ENCODE data around the gene USP14.
A peak's percentile ranks its signal among the peaks of the same experiment; 100 is the strongest.

The USP14 gene

DNA sequence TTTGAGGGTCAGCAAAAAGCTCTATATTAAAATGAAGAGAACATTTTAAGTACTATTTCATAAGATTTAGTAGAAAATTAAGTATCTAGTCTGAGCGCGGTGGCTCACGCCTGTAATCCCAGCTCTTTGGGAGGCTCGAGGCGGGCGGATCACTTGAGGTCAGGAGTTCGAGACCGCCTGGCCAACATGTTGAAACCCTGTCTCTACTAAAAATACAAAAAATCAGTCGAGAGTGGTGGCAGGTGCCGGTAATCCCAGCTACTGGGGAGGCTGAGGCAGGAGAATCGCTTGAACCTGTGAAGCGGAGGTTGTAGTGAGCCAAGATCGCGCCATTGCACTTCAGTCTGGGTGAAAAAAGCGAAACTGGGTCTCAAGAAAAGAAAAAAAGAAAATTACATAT is 1.6 kb downstream of the USP14 start:
- no peak for DNase-seq (ENCODE audit: low spot score)

DNA sequence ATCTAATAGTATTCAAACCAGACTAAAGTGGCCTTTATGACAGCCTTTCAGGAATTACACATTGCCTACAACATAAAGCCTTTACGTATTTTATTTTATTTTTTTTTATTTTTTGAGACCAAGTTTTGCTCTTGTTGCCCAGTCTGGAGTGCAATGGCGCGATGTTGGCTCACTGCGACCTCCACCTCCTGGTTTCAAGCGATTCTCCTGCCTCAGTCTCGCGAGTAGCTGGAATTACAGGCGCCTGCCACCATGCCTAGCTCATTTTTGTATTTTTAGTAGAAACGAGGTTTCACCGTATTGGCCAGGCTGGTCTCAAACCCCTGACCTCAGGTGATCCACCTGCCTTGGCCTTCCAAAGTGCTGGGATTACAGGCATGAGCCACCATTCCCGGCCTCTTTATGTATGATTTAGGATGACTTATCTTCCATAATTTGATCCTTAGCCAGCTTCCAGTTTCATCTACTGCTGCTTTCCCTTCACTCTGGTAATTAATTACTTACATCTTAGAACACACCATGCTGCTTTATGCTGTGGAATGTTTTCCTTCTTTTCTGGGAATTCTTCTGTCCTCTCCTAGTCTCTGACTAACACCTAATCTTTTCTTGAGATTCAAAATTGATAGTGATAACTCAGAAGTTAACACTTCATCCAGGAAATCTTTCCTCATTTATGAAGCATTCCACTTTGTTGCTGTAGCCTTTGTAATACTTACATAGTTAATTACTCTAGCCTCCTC is 2.6 kb downstream of the USP14 start:
- DNase-seq (ENCODE audit: low spot score), result no peak

DNA sequence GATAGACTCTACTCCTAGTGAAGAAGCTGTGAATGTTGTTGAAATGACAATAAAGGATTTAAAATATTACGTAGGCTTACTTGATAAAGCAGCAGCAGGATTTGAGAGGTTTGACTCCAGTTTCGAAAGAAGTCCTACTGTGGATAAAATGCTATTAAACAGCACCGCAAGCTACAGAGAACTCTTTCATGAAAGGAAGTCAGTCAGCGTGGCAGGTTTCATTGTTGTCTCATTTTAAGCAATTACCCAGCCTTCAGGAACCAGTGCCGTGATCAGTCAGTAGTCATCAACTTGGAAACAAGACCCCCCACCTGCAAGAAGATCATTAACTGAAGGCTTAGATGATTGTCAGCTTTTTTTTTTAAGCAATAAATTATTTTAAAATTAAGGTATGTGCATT is 14.0 kb downstream of the USP14 start:
- DNase-seq (ENCODE audit: low spot score), result no peak

DNA sequence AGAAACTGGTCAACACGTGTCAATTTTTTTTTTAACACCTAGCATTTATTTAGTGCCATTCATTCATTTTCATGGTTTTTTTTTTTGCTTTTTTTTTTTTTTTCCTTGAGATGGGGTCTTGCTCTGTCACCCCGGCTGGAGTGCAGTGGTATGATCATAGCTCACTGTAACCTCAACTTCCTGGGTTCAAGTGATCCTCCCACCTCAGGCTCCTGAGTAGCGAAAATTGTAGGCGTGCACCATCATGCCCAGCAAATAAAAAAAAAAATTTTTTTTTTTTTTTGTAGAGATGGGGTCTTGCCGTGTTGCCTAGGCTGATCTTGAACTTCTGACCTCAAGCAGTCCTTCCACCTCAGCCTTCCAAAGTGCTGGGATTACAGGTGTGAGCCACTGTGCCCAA is 21.1 kb downstream of the USP14 start:
- no peak for DNase-seq (ENCODE audit: low spot score)

DNA sequence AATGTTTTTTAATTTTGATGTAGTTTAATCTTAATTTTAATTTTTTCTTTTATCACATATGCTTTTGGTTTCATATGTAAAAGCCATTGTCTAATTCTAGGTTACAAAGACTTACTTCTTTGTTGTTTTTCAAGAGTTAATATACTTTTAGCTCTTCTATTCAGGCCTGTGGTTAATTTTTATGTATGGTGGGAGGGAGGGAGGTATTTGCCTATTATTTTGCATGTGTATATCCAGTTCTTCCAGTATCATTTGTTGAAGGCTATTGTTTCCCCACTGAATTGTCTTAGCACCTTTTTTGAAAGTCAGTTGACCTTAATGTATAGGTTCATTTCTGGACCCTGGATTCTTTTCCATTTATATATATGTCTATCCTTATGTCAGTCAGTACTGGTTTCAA is 23.4 kb downstream of the USP14 start:
- no peak for DNase-seq (ENCODE audit: low spot score)

DNA sequence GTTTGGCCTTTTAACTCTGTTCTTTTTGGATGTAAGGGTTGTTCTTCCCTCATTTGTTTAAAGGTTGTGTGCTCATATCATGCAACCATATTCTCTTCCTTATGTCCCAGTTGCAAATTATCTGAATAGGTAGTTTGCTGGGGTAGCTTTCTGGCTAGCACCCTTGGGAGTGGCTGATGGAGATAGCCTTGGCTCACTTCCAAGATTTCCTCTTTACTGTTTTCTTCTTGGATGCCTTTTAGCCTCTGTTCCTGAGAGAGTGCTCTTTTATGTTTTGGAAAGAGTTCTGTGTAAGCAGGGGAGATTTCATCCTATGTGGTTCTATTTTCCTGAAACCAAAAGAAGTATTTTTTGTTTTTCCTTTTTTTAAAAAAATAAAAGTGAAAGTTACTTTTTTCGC is 25.4 kb downstream of the USP14 start:
- DNase-seq (ENCODE audit: low spot score), result no peak

DNA sequence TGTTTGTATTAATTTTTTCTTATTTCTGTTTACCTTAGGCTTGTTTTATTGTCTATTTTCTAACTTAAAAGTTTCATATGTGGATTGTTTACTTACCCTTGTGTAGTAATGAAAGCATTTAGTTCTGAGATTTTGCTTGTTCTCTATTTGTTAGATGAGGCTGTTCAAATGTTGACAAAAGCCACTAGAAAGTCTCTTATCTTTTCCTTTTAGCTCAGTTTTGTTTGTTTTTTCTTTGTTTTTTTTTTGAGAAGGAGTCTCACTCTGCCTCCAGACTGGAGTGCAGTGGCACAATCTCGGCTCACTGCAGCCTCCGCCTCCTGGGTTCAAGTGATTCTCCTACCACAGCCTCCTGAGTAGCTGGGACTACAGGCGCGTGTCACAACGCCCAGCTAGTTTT is 30.9 kb downstream of the USP14 start:
- no peak for DNase-seq (ENCODE audit: low spot score)

DNA sequence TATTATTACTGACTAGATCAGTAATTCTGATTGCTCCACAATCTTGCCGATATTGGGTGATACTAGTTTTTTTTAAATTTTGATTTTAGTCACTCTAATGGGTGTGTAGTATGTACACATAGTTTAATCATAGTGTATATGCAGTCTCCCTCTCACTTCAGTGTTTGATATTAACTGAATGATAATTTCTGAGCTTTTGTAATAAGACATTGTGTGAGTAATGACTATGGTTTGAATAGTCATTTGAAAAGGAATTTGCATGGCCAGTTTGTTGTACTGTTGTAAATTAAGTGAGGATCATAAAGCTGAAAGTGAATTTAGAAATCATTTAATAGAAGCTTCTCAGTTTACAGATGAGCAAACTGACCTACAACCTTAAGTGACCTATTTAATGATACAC is 33.4 kb downstream of the USP14 start:
- no peak for DNase-seq (ENCODE audit: low spot score)

DNA sequence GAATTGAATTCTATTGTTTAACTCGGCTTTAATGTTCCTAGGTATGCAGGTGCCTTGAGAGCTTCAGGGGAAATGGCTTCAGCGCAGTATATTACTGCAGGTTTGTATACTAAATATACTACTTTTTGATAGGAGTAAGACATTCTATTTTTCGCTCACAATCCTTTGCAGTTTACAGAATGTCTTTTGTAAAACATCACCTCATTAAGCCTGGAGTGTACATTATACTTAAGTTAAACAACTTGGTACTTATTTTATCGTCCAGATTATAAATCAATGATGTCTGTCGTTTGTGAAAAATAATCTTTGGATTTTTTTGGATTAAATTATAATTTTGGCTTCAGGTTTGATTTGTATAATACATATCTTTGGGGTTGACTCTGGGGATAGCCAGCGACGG is 34.4 kb downstream of the USP14 start:
- no peak for DNase-seq (ENCODE audit: low spot score)

DNA sequence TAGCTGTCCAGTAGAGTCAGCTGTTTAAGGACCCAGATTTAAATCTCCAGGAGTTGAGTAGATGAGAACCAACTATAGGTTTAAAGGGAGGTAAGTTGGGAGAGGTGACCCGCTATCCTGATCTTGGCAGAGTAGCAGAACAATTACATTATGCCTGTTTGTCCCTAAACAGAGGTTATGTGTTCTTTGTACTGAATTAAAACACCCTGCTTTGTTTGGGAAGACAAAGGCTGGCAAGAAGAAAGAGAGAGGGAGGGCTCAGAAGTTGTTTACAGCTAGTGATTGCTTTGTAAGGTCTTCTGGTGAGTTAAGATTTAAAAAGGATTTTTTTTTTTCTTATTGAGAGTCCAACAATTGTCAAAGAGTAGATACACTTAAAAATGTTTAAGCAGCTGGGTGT is 37.3 kb downstream of the USP14 start:
- DNase-seq (ENCODE audit: low spot score), result no peak

DNA sequence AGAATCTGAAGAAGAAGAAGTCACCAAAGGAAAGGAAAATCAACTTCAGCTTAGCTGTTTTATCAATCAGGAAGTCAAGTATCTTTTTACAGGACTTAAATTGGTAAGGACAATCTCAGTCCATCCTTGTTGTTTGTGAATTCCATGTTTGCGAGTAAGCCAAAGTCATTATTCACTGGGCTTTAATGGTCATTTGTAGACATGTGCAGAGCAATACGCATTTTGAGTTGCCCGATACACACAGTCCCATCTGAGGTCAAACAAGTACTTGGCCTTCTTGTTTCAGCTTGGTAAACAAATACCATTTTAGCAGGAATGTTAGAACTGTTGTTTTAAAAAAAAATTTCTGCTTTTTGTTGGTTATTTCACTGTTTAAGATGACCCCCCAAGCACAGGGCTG is 40.9 kb downstream of the USP14 start:
- DNase-seq (ENCODE audit: low spot score), result no peak

DNA sequence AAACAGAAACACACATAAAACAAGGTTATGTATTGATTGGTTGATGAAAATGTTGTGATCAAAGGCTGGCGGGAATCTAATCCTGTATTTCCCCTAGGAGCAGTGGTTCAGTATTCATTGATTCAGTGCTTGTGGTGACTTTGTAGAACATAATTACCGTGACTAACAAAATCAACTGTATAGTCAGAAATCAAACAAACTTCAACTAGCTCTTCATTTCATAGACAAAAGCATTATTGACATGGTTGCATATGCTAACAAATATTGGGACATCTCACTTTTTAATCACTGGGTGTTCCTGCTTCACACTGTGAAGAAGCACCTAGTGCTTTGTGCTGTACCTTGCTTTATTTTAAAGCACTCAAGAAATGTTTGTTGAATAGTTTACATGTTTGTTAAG is 41.4 kb downstream of the USP14 start:
- DNase-seq (ENCODE audit: low spot score), result no peak

DNA sequence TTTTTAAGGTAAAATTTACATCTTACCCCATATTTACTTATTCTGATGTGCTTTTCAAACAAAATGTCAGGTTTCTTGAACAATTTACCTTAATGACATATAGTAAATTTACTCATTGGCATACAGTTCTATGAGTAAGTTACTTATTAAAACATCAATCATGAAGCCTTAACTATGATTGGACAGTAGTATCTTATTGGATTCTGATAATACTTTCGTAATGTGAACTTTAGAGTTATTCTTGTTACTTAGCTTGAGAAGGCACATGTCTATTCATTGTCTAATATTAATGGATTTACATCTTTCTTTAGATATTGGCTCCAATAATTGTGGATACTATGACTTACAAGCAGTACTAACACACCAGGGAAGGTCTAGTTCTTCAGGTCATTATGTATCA is 51.7 kb downstream of the USP14 start:
- DNase-seq (ENCODE audit: low spot score), result no peak

DNA sequence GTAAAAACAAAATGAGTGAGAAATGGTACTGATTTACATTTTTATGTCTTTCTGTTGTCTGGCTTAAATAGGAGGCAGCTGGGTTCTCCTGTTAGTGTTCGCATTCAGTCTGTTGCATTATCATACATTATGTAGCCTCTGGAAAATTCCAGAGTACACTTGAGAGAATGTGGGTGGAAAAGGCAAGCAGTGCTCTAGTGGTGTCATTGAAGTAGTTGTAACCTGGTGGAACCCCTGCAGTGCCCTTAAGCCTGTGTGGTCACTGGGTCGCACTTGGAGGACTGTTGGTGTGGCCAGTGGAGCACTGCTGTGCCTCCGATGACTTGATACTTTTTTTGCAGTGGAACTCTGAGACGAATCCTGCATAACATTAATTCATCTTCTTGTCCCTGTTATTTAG is 52.4 kb downstream of the USP14 start:
- no peak for DNase-seq (ENCODE audit: low spot score)

DNA sequence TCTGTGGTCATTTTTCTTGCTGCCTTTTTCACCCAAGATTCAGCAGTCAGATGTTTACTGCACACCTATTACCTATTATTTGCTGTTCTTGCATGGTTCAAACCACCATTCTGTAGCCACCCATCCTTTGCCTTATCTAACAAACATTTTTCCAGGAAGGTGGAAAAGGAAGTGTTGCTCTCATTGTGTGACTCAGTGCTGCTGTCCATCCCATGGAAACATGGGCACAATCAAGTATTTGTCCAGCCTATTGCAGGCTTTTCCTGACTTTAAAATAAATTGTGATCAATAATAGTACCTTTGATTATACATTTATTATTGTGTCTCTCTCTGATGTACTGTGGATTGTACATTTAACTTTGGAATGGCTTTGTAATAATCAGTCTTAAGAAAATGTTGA is 53.2 kb downstream of the USP14 start:
- no peak for DNase-seq (ENCODE audit: low spot score)

DNA sequence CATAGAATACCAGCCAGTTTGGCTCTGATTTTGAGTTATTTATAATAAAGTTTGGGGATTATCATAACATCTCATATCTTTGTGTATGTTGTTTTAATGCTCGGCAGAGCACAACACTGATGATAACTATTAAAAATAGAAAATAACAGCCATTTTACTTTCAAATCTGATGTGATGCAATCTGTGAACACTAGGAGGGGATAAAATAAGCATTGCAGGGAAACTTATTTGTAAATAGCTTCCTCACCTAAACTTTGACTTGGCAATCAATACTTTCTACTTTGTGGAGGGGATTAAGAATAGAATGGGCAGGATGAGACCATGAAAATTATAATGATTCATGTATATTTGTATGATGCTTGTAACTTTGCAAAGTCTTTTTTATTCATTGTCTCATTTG is 54.4 kb downstream of the USP14 start:
- peak; percentile 4 for DNase-seq (ENCODE audit: low spot score)

DNA sequence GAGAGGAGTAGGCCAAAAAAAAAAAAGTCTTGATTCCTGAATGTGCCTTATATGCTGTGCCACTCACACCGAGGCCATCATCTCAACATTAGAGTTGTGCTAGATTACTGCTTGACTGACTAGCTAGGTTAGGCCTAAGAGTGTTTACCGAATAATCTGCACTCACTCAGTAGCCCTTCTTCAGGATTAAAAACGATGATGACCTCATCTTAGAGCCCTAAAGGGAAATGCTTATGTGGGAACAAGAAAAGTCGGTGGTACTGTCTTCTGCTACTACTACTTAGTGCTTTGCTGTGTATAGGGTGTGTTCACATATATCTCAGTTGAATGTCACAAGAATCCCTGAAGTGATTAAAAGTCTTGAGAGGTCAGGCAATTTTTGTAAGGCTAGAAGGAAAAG is 55.1 kb downstream of the USP14 start:
- no peak for DNase-seq (ENCODE audit: low spot score)

DNA sequence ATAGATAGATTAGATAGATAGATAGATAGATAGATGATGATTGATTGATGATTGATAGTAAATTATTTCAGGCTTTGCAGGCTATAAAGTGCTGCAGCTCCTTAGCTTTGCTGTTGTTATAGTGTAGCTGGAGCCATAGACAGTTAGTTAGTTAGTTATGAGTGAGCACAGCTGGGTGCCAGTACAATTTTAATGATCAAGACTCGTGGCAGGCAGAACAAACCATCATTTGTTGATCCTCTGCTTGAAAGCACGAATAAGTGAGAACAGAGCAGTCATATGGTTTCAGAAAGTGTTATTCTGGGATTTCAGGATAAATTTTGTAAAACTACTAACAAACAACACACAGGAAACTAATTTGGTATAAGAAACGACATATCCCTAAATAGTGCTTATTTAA is 55.6 kb downstream of the USP14 start:
- no peak for DNase-seq (ENCODE audit: low spot score)

DNA sequence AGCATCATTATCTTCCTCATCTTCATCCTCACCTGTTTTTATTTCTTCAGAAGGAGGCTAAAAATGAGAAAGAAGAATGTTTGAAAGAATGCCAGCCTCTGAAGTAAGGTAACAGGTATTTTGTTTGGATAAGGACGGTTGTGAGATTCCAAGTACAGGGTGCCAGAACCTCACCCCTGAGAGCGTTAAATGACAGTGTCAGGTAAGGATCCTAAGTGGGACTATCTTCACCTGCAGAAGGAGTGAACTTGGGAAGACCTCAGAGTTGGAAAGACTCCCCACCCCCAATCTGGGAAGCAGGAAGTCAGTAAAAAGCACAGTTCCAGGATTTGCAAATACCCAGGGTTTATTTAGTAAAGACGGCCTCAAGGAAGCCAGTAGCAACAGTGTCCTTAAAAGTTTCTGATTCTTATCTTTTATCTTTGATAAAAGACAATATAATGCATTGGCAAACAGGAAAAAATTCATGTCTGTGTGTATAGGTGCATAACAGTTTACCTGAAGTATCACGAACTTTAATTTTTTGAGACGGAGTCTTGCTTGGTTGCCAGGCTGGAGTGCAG is 57.2 kb downstream of the USP14 start:
- DNase-seq (ENCODE audit: low spot score), result no peak

DNA sequence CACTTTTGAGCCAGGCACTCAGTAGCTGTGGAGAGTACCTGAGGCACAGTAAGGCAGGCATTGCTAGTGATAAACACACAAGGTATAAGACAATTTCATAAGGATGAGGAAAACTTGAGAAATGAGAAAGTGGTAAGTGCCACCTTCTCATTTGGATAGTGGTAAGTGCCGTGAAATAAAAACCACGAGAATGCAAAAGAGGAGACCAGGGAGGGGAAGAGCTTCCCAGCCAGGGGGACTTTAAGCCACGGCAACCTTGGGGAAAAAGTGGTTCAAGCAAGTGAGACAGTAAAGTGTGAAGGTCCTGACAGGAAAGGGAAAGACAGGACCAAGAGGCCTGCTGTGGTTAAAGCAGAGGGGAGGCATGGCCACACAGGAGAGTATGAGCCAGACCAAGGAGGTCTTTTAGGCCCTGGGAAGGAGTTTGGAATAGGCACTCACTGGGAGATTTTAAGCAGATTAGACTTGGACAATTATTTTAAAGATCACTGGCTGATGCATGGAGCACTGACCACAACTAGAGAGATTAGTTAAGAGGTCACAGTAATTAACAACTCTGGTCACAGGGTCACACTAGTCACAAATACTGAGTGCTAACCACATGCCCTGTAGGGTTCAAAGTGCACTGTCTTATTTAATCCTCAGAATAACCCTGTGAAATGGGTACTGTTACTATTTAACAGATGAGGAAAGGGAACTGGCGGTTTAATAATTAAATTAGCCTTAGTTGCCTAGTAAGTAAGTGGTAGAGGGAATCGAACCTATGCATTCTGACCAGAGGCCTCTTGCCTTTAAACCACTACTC is 59.4 kb downstream of the USP14 start:
- DNase-seq (ENCODE audit: low spot score), result no peak

DNA sequence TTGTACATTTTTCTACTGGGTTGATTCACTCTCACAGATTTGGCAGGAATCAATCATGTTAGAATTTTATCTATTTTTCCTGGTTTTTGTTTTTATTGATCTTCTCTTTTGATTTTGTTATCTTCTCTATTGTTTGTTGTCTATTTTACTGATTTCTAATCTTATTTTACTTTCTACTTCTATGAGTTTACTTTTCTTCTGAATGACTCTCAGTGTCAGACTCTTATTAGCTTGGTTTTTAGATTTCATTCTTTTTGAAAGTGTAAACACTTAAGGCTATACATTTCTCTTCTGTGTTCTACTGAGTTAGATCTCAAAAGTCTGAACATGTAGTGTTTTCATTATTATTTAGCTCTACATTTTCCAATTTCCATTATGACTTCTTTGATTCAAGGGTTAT is 62.4 kb downstream of the USP14 start:
- no peak for DNase-seq (ENCODE audit: low spot score)

DNA sequence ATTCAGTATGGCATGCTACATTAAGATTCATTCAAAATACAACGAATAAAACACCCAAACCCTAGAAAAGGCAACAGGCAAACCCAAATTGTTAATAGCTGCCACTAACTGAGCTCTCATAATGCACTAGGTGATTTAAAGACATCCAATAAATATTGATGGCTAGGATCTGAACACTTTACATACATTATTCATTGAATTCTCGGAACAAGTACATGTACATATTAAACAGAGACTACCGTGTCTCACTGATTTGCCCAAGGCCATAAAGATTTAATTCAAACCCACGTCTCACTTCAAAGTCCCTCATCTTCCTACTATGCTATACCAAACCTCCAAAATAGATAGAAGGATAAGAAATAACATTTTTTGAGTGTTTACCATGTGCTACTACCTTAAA is 67.4 kb downstream of the USP14 start:
- no peak for DNase-seq (ENCODE audit: low spot score)

DNA sequence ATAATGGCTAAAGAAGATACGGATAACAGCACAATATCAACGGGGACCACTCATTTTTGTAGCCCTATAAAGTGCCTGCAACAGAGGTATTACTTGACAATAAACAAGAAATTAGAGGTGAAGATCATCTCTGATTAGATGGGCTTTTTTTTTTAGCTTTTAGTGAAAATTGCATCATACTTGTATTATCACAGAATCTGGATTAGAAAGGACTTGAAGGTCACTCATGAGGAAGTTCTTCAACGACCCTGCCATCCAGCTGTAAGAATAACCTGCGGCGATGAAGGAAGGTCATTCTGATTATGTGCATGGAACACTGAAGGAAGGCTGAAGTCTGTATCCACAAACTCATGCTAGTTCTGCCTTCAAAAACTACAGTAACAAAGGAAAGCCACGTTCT is 69.0 kb downstream of the USP14 start:
- no peak for DNase-seq (ENCODE audit: low spot score)

DNA sequence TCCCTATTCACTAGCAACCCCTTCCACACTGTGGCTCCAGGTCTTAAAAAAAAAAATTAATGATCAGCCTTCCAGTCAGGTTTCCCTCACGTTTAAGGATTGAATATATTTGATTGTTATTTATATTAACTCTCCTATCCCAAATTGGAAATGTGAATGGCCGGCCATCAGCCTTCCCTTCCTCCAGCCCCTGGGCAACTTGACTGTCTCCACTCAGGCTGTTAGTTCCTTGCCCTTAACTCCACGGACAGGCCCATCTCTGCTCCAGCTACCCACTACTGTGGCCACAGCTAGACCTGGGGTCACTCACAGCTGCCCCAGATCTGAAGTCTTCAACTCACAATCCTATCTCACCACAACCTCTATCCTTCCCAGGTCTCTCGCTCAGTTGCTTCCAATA is 69.5 kb downstream of the USP14 start:
- no peak for DNase-seq (ENCODE audit: low spot score)

All from germinal center (tissue), 1 donor.